Uterus (tissue), 2 donors: ENCODE data around the gene NAP1L5.

Experiments
- POLR2A ChIP-seq, 2 donors: fragments of 450-650 bp; IDR thresholded peaks; one replicate each; pipeline ENCODE4 v1.6.1; 2016; ENCODE audit warnings: antibody characterized with exemption in 2 of 2, mild to moderate bottlenecking in 1 of 2, moderate library complexity in 1 of 2
- TF ChIP-seq, protein P1 (sequence below), 4 experiments: fragments of 200-600 bp in 2 of 4; fragments of 450-650 bp in 2 of 4; sonication (generic) in 2 of 4; IDR thresholded peaks; one replicate each; pipeline ENCODE4 v1.5.1; 2016 to 2019; ENCODE audit warnings: antibody characterized with exemption in 4 of 4, mild to moderate bottlenecking in 2 of 4, moderate library complexity in 1 of 4

DNA sequence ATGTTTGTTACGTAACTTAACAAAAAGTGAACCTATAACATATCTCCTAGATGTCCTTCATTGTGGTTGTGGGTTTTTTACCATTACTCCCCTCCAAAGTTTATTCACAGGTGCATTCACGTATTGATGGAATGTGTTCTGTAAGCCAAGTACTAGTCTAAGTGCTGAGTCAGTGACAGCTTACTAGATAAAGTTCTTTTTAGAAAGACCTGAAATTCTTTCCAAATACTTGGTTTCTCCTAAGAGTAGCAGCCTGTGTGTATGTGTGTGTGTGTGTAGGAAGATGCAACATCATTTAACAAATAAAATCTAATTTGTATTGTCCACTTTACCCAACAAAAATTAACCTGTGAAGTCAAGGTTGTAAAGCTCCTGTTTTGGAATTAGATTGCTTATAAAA lies 22.1 kb downstream of the NAP1L5 start:
- TF ChIP-seq, protein P1, sequence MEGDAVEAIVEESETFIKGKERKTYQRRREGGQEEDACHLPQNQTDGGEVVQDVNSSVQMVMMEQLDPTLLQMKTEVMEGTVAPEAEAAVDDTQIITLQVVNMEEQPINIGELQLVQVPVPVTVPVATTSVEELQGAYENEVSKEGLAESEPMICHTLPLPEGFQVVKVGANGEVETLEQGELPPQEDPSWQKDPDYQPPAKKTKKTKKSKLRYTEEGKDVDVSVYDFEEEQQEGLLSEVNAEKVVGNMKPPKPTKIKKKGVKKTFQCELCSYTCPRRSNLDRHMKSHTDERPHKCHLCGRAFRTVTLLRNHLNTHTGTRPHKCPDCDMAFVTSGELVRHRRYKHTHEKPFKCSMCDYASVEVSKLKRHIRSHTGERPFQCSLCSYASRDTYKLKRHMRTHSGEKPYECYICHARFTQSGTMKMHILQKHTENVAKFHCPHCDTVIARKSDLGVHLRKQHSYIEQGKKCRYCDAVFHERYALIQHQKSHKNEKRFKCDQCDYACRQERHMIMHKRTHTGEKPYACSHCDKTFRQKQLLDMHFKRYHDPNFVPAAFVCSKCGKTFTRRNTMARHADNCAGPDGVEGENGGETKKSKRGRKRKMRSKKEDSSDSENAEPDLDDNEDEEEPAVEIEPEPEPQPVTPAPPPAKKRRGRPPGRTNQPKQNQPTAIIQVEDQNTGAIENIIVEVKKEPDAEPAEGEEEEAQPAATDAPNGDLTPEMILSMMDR (IDR thresholded peaks at IDR 0.05), result no peak
- TF ChIP-seq POLR2A (IDR thresholded peaks at IDR 0.05), result no peak
